DOHH2 (cell line): ENCODE results near the gene GGACT.

Experiments used
- CTCF ChIP-seq: fragments of 200-600 bp; sonication (generic); IDR thresholded peaks from one replicate; pipeline ENCODE4 v1.5.1; 2014; ENCODE audit warnings: antibody characterized with exemption, mild to moderate bottlenecking, low read depth, low read length; ENCODE audit not compliant: poor library complexity, severe bottlenecking
- EZH2phosphoT487 ChIP-seq: fragments of 200-600 bp; sonication (generic); IDR thresholded peaks from 2 replicates; pipeline ENCODE4 v1.6.1; 2017; ENCODE audit warnings: borderline replicate concordance, mild to moderate bottlenecking, antibody characterized with exemption, low read length, moderate library complexity, mixed read lengths

GRCh38 chr13:100540621-100541020 lies 48.0 kb downstream of the GGACT start:
- TF ChIP-seq CTCF (no peak), EZH2phosphoT487 (no peak)
